Keratinocyte (primary cell): Measurements from ENCODE around the gene HSPA4L. TPM values are rescaled to one million over a fixed set of nuclear protein-coding genes. Genes with fewer than 3 reads are reported as not detected.
A peak's percentile ranks its signal among the peaks of the same experiment; 100 is the strongest.

Source experiments
- DNase-seq: peaks from one replicate; pipeline ENCODE4 v3.0.0-alpha.2; 2011; ENCODE audit warnings: low read depth, missing footprints, low spot score
- FAIRE-seq: peaks from 2 replicates; lab custom pipeline; 2011; peaks lifted over from hg19 to GRCh38; lab: Jason Lieb, UNC
- H2AFZ ChIP-seq: 2 replicates; pipeline ENCODE4 v1.6.0; 2012; ENCODE audit warnings: low read length, control low read depth, inconsistent platforms; ENCODE audit not compliant: control insufficient read depth
- H3K27ac ChIP-seq: 2 replicates; pipeline ENCODE4 v1.5.1; 2011; ENCODE audit warnings: low read length; ENCODE audit not compliant: control insufficient read depth, insufficient read depth
- H3K27me3 ChIP-seq: 3 replicates; pipeline ENCODE4 v1.6.0; 2011; ENCODE audit warnings: low read length; ENCODE audit not compliant: control insufficient read depth, insufficient read depth; ENCODE audit errors: extremely low read depth
- H3K36me3 ChIP-seq, 2 experiments: 2 replicates in 1 of 2; 3 replicates in 1 of 2; pipeline ENCODE4 v1.5.1; 2011; ENCODE audit warnings: low read length in 2 of 2, mild to moderate bottlenecking in 1 of 2; ENCODE audit not compliant: control insufficient read depth in 2 of 2, insufficient read depth in 2 of 2; ENCODE audit errors: extremely low read depth in 1 of 2
- H3K4me1 ChIP-seq: 3 replicates; pipeline ENCODE4 v1.5.1; 2011; ENCODE audit warnings: low read length; ENCODE audit not compliant: control insufficient read depth, insufficient read depth; ENCODE audit errors: extremely low read depth
- H3K4me2 ChIP-seq: 3 replicates; pipeline ENCODE4 v1.6.0; 2011; ENCODE audit warnings: low read depth, low read length; ENCODE audit not compliant: control insufficient read depth, insufficient read depth; ENCODE audit errors: extremely low read depth
- H3K4me3 ChIP-seq, 3 experiments: fragments of 200-600 bp in 1 of 3; sonication (generic) in 1 of 3; 2 replicates in 2 of 3; 3 replicates in 1 of 3; pipeline ENCODE4 v1.5.1; 2011 to 2016; ENCODE audit warnings: low read length in 3 of 3, mild to moderate bottlenecking in 3 of 3, control low read depth in 2 of 3, inconsistent platforms in 1 of 3, low read depth in 1 of 3, mixed read lengths in 1 of 3, mixed run types in 1 of 3, moderate library complexity in 1 of 3; ENCODE audit not compliant: control insufficient read depth in 2 of 3, insufficient read depth in 2 of 3; ENCODE audit errors: extremely low read depth in 1 of 3
- H3K79me2 ChIP-seq: 2 replicates; pipeline ENCODE4 v1.6.0; 2012; ENCODE audit warnings: low read length; ENCODE audit not compliant: control insufficient read depth, insufficient read depth
- H3K9ac ChIP-seq: 3 replicates; pipeline ENCODE4 v1.6.0; 2011; ENCODE audit warnings: low read length; ENCODE audit not compliant: control insufficient read depth, insufficient read depth; ENCODE audit errors: extremely low read depth
- H3K9me1 ChIP-seq: 3 replicates; pipeline ENCODE4 v1.6.0; 2011; ENCODE audit warnings: low read length; ENCODE audit not compliant: control insufficient read depth, insufficient read depth; ENCODE audit errors: extremely low read depth
- H3K9me3 ChIP-seq: 2 replicates; pipeline ENCODE4 v1.5.1; 2012; ENCODE audit warnings: low read depth, low read length; ENCODE audit not compliant: control insufficient read depth
- H4K20me1 ChIP-seq: 3 replicates; pipeline ENCODE4 v1.6.0; 2011; ENCODE audit warnings: low read length; ENCODE audit not compliant: control insufficient read depth, insufficient read depth; ENCODE audit errors: extremely low read depth
- EZH2 ChIP-seq: IDR thresholded peaks from one replicate; pipeline ENCODE4 v1.6.1; 2012; ENCODE audit warnings: inconsistent platforms, mild to moderate bottlenecking, low read length, moderate library complexity
- dilution Hi-C: fragments of 300-500 bp; cut with MboI; formaldehyde crosslinking; loops from one replicate; pipeline ENCODE4 v1.7.0; 2020; ENCODE audit warnings: low sequenced_read_pairs; ENCODE audit not compliant: extremely low pct_ligation_motif_present
- polyA plus RNA-seq, 5 experiments: library from polyadenylated mRNA; depleted of rRNA in 3 of 5; stranded (reverse) in 3 of 5; stranded (forward) in 1 of 5; unstranded in 1 of 5; fragments of >200 nt; gene quantifications; 1 replicate in 1 of 5; 2 replicates in 3 of 5; 3 replicates in 1 of 5; pipeline versions ENCODE4 v1.2.1 to v1.2.3, GENCODE V29; 2011 to 2012; ENCODE audit warnings: missing spikeins in 2 of 5, low read depth in 1 of 5, low replicate concordance in 1 of 5
- TF ChIP-seq, protein P1 (sequence below), 3 experiments: IDR thresholded peaks in 1 of 3; conservative IDR thresholded peaks in 1 of 3; optimal IDR thresholded peaks in 1 of 3; 2 replicates in 2 of 3; 3 replicates in 1 of 3; pipeline versions ENCODE3 to v1.5.1; 2011; ENCODE audit warnings: low read length in 3 of 3, mild to moderate bottlenecking in 3 of 3, moderate library complexity in 2 of 3, control low read depth in 1 of 3, inconsistent platforms in 1 of 3; ENCODE audit not compliant: insufficient read depth in 2 of 3; ENCODE audit errors: extremely low read depth in 1 of 3

Gene HSPA4L
- polyA plus RNA-seq, 1 donor (not counting 4 experiments of a cell fraction or from before 2014, with no cell fraction given) = 25.4 TPM

DNA sequence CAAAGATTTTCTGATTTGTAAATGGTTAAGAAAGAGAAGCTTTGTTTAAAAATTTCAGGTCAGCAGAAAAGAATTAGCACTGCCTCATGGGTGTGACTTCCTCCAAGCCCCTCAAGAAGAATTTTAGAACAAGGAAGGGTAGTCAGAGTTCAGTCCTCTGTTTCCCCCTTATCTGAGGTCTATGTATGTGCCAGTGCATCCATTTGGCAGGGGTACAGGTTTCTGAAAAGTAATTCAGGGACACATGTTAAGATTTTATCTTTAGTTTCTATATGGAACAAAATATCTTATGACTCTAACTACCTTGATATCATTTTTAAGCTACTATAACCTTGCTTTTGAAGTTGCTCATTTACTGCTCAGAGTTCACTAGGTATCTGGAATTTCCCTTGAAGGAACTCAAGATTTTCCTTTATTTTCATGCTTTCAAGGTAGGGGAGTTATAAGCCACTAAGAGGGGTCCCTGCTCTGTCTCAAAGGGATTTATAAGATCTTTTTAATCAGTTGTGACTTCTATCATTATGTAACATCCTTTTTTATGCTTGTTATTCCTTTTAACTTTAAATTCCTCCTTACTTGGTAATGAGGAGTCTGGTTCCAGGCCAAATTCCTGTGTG, 74.2 kb downstream of the HSPA4L start:
- Histone ChIP-seq H3K4me3 (no peak overlapping the region), H3K4me2 (peak overlapping the region; percentile 66), H4K20me1 (no peaks in the 10 kb centered on the region), H3K9me3 (peaks cover 2% of the 10 kb centered on the region), H3K9me1 (no peaks in the 10 kb centered on the region), H3K27ac (peak overlapping the region; percentile 77), H3K4me1 (peaks cover 29% of the 10 kb centered on the region), H3K9ac (peak overlapping the region; percentile 48), H3K27me3 (no peaks in the 10 kb centered on the region), H2AFZ (no peak overlapping the region), H3K79me2 (no peaks in the 10 kb centered on the region), H3K36me3 (no peaks in the 10 kb centered on the region)
- no peak for FAIRE-seq
- dilution Hi-C loops = no loop called here
- TF ChIP-seq, protein P1, sequence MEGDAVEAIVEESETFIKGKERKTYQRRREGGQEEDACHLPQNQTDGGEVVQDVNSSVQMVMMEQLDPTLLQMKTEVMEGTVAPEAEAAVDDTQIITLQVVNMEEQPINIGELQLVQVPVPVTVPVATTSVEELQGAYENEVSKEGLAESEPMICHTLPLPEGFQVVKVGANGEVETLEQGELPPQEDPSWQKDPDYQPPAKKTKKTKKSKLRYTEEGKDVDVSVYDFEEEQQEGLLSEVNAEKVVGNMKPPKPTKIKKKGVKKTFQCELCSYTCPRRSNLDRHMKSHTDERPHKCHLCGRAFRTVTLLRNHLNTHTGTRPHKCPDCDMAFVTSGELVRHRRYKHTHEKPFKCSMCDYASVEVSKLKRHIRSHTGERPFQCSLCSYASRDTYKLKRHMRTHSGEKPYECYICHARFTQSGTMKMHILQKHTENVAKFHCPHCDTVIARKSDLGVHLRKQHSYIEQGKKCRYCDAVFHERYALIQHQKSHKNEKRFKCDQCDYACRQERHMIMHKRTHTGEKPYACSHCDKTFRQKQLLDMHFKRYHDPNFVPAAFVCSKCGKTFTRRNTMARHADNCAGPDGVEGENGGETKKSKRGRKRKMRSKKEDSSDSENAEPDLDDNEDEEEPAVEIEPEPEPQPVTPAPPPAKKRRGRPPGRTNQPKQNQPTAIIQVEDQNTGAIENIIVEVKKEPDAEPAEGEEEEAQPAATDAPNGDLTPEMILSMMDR (optimal IDR thresholded peaks at IDR 0.05 in 1 of 3, IDR thresholded peaks at IDR 0.05 in 1 of 3, conservative IDR thresholded peaks at IDR 0.05 in 1 of 3; ENCODE audit: extremely low read depth in 1 of 3, insufficient read depth in 2 of 3, low read length in 3 of 3) = no peak
- TF ChIP-seq EZH2 = no peak
- DNase-seq = no peak

DNA sequence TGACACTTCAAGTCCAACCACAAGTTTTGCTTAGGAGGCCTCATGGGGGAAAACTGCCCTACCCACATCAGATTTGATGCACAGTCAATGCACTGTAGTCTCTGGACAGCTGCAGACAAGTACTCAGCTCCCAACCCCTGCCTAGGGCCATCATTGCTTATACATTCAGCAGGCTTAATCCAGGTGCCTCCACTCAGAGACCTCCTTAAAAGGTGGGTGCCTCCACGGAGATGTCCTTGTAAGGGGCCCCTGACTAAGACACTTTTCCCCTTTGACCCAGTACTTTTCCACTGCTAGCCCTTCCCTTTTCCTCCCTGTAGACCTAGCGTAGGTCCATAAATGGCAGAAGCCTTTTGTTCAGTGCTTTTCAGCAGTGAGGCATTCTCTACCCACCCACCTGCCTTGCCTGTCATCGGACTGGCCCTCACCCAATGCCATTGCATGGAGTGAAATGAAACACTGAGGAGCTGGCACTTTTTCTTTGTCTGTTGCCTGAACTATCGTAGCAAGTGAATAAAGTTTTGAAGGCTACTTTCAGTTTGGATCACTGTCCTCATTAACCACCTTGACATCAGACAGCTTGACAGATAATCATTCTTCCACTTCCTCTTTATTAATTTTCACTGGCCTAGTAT, 74.8 kb downstream of the HSPA4L start:
- Histone ChIP-seq H4K20me1 (no peaks in the 10 kb centered on the region), H3K4me3 (peak overlapping the region in 2 of 3 experiments; percentile 18 to 41), H3K79me2 (no peaks in the 10 kb centered on the region), H2AFZ (peak overlapping the region; percentile 14), H3K9ac (peak overlapping the region; percentile 58), H3K36me3 (no peaks in the 10 kb centered on the region), H3K27me3 (no peaks in the 10 kb centered on the region), H3K27ac (peak overlapping the region; percentile 77), H3K9me1 (no peaks in the 10 kb centered on the region), H3K4me1 (peaks cover 29% of the 10 kb centered on the region), H3K4me2 (peak overlapping the region; percentile 66), H3K9me3 (peaks cover 2% of the 10 kb centered on the region)
- FAIRE-seq (peak; percentile 97), DNase-seq (peak; percentile 94)
- TF ChIP-seq EZH2 = no peak
- TF ChIP-seq, protein P1 (optimal IDR thresholded peaks at IDR 0.05 in 1 of 3, IDR thresholded peaks at IDR 0.05 in 1 of 3, conservative IDR thresholded peaks at IDR 0.05 in 1 of 3; ENCODE audit: extremely low read depth in 1 of 3, insufficient read depth in 2 of 3, low read length in 3 of 3) = no peak
- dilution Hi-C loops = no loop called here
